ENCODE results near the gene RAD23B. TPM values are rescaled to one million over a fixed set of nuclear protein-coding genes. Genes with fewer than 3 reads are reported as not detected.

Gene RAD23B
- total RNA-seq, 2 donors from 2014 or later: 119 to 146 TPM

- no peak for DNase-seq
- H3K4me3 ChIP-seq: no peak overlapping the region
- H3K4me1 ChIP-seq: no peaks in the 10 kb centered on the region
- no peak overlapping the region for H3K9ac ChIP-seq (ENCODE audit: low read depth in 2 of 2, low read length in 2 of 2)
- no peaks in the 10 kb centered on the region for H3K27me3 ChIP-seq
- TF ChIP-seq CTCF (IDR thresholded peaks at IDR 0.05): no peak
- H3K27ac ChIP-seq: no peak overlapping the region
- intact Hi-C loops (cut with DNase I): no loop called here
- no peaks in the 10 kb centered on the region for H3K9me3 ChIP-seq
- H3K36me3 ChIP-seq: no peaks in the 10 kb centered on the region
Observed at GRCh38 chr9:107270082-107270481, 13.0 kb upstream of the RAD23B start.

GRCh38 chr9:107270580-107270979 is 12.5 kb upstream of the RAD23B start:
- no peak for DNase-seq
- Histone ChIP-seq H3K9me3 (no peaks in the 10 kb centered on the region), H3K4me3 (no peak overlapping the region), H3K27ac (no peak overlapping the region), H3K9ac (ENCODE audit: low read depth in 2 of 2, low read length in 2 of 2) (no peak overlapping the region), H3K4me1 (no peaks in the 10 kb centered on the region), H3K27me3 (no peaks in the 10 kb centered on the region), H3K36me3 (no peaks in the 10 kb centered on the region)
- intact Hi-C loops (cut with DNase I): no loop called here
- TF ChIP-seq CTCF (IDR thresholded peaks at IDR 0.05): no peak

- intact Hi-C loops (cut with DNase I): no loop called here
- Histone ChIP-seq H3K27me3 (no peaks in the 10 kb centered on the region), H3K4me1 (no peaks in the 10 kb centered on the region), H3K4me3 (no peak overlapping the region), H3K36me3 (no peaks in the 10 kb centered on the region), H3K27ac (no peak overlapping the region), H3K9me3 (no peaks in the 10 kb centered on the region), H3K9ac (ENCODE audit: low read depth in 2 of 2, low read length in 2 of 2) (no peak overlapping the region)
- no peak for TF ChIP-seq CTCF (IDR thresholded peaks at IDR 0.05)
- DNase-seq: no peak
Observed at GRCh38 chr9:107273634-107274033, 9.4 kb upstream of the RAD23B start.

GRCh38 chr9:107274096-107274495 is 9.0 kb upstream of the RAD23B start:
- DNase-seq: no peak
- Histone ChIP-seq H3K27me3 (no peaks in the 10 kb centered on the region), H3K9ac (ENCODE audit: low read depth in 2 of 2, low read length in 2 of 2) (no peak overlapping the region), H3K9me3 (no peaks in the 10 kb centered on the region), H3K4me3 (no peak overlapping the region), H3K4me1 (no peaks in the 10 kb centered on the region), H3K27ac (no peak overlapping the region), H3K36me3 (no peaks in the 10 kb centered on the region)
- intact Hi-C loops (cut with DNase I): no loop called here
- no peak for TF ChIP-seq CTCF (IDR thresholded peaks at IDR 0.05)

GRCh38 chr9:107274953-107275422 is 8.1 kb upstream of the RAD23B start:
- H3K4me3 ChIP-seq: no peak overlapping the region
- no peak overlapping the region for H3K9ac ChIP-seq (ENCODE audit: low read depth in 2 of 2, low read length in 2 of 2)
- H3K9me3 ChIP-seq: no peaks in the 10 kb centered on the region
- no peak overlapping the region for H3K27ac ChIP-seq
- intact Hi-C loops (cut with DNase I): no loop called here
- TF ChIP-seq CTCF (IDR thresholded peaks at IDR 0.05): no peak
- no peaks in the 10 kb centered on the region for H3K27me3 ChIP-seq
- DNase-seq: no peak
- H3K4me1 ChIP-seq: no peaks in the 10 kb centered on the region
- no peaks in the 10 kb centered on the region for H3K36me3 ChIP-seq

GRCh38 chr9:107275530-107275929 is 7.5 kb upstream of the RAD23B start:
- no peaks in the 10 kb centered on the region for H3K27me3 ChIP-seq
- H3K4me3 ChIP-seq: no peak overlapping the region
- no peak overlapping the region for H3K9ac ChIP-seq (ENCODE audit: low read depth in 2 of 2, low read length in 2 of 2)
- intact Hi-C loops (cut with DNase I): no loop called here
- no peaks in the 10 kb centered on the region for H3K4me1 ChIP-seq
- DNase-seq: no peak
- H3K9me3 ChIP-seq: no peaks in the 10 kb centered on the region
- H3K27ac ChIP-seq: no peak overlapping the region
- TF ChIP-seq CTCF (IDR thresholded peaks at IDR 0.05): no peak
- H3K36me3 ChIP-seq: no peaks in the 10 kb centered on the region

Data from colonic mucosa (tissue), 4 donors.